Spleen (tissue), 7 donors: ENCODE results near the gene LAMA5.
A peak's percentile ranks its signal among the peaks of the same experiment; 100 is the strongest.

Source experiments
- CTCF ChIP-seq, 11 experiments: fragments of 200-600 bp in 7 of 11; fragments of 450-650 bp in 4 of 11; sonication (generic) in 4 of 11; IDR thresholded peaks in 8 of 11; conservative IDR thresholded peaks in 3 of 11; 1 replicate in 7 of 11; 2 replicates in 4 of 11; pipeline versions ENCODE4 v1.4.0 to v1.8.0; 2016 to 2021; ENCODE audit warnings: antibody characterized with exemption in 11 of 11, inconsistent platforms in 4 of 11, mild to moderate bottlenecking in 1 of 11
- POLR2A ChIP-seq, 3 donors: fragments of 450-650 bp; IDR thresholded peaks; one replicate each; pipeline ENCODE4 v1.5.1; 2017; ENCODE audit warnings: antibody characterized with exemption in 3 of 3, mild to moderate bottlenecking in 1 of 3
- POLR2AphosphoS5 ChIP-seq, 3 donors: sonication (generic); formaldehyde crosslinking; IDR thresholded peaks; one replicate each; pipeline ENCODE4 v1.5.1; 2017; ENCODE audit warnings: antibody characterized with exemption in 3 of 3
- donor health status: DM: no; HTN: no; CAD: no; lungs with moderate emphysema.
- donor health status: DM: no; HTN: no; CAD: no.
- donor health status: DM: no; HTN: no; CAD: no.

GRCh38 chr20:62389601-62390087, 22.5 kb upstream of the LAMA5 start:
- TF ChIP-seq CTCF (IDR thresholded peaks at IDR 0.05 in 8 of 11, conservative IDR thresholded peaks at IDR 0.05 in 3 of 11), result no peak
- peak in 1 of 3 donors; percentile 4 for TF ChIP-seq POLR2AphosphoS5 (IDR thresholded peaks at IDR 0.05)
- no peak for TF ChIP-seq POLR2A (IDR thresholded peaks at IDR 0.05)
